Measurements from ENCODE around the gene NCAPH2.

NCAPH2 gene

GRCh38 chr22:50474710-50475651 lies 33.0 kb upstream of the NCAPH2 start, which contains the start of gene SBF1:
TSS of gene SBF1 (minus strand) at chr22:50475035. CDS start at chr22:50474840, 195 bp downstream.
- peak; percentile 86 to 88 for DNase-seq

GRCh38 chr22:50475652-50476002 lies 32.4 kb upstream of the NCAPH2 start:
- DNase-seq, result no peak

- no peak for DNase-seq
These were observed 31.2 kb upstream of the NCAPH2 start for GRCh38 chr22:50476868-50477267.

GRCh38 chr22:50477923-50478322 lies 30.1 kb upstream of the NCAPH2 start:
- DNase-seq, result no peak

- DNase-seq, result no peak
These were observed 28.3 kb upstream of the NCAPH2 start for GRCh38 chr22:50479721-50480120.

- DNase-seq, result no peak
These were observed 27.0 kb upstream of the NCAPH2 start for GRCh38 chr22:50481045-50481439.

- no peak for DNase-seq
These were observed 26.5 kb upstream of the NCAPH2 start, which contains the start of gene ADM2 for GRCh38 chr22:50481440-50482106. TSS of gene ADM2 (plus strand) at chr22:50481543. CDS start at chr22:50481848, 305 bp downstream.

- no peak for DNase-seq
These were observed 25.6 kb upstream of the NCAPH2 start for GRCh38 chr22:50482107-50483074.

GRCh38 chr22:50483106-50483505 lies 24.9 kb upstream of the NCAPH2 start:
- DNase-seq, result no peak

- no peak for DNase-seq
These were observed 24.5 kb upstream of the NCAPH2 start for GRCh38 chr22:50483556-50483955.

GRCh38 chr22:50483977-50484853 lies 23.8 kb upstream of the NCAPH2 start:
- DNase-seq, result no peak

GRCh38 chr22:50485221-50486131 lies 22.5 kb upstream of the NCAPH2 start:
- no peak for DNase-seq

- no peak for DNase-seq
These were observed 21.3 kb upstream of the NCAPH2 start, which contains the start of gene MIOX for GRCh38 chr22:50486561-50487289. TSS of gene MIOX (plus strand) at chr22:50486859. CDS start at chr22:50486898, 39 bp downstream.

- DNase-seq, result no peak
These were observed 20.6 kb upstream of the NCAPH2 start for GRCh38 chr22:50487290-50488005.

GRCh38 chr22:50488006-50488677 lies 19.9 kb upstream of the NCAPH2 start:
- DNase-seq, result no peak

GRCh38 chr22:50488886-50489285 lies 19.1 kb upstream of the NCAPH2 start:
- DNase-seq, result no peak

- DNase-seq, result no peak
These were observed 18.4 kb upstream of the NCAPH2 start for GRCh38 chr22:50489363-50490243.
